ENCODE data around the gene TBC1D10A.

The TBC1D10A gene, protein sequence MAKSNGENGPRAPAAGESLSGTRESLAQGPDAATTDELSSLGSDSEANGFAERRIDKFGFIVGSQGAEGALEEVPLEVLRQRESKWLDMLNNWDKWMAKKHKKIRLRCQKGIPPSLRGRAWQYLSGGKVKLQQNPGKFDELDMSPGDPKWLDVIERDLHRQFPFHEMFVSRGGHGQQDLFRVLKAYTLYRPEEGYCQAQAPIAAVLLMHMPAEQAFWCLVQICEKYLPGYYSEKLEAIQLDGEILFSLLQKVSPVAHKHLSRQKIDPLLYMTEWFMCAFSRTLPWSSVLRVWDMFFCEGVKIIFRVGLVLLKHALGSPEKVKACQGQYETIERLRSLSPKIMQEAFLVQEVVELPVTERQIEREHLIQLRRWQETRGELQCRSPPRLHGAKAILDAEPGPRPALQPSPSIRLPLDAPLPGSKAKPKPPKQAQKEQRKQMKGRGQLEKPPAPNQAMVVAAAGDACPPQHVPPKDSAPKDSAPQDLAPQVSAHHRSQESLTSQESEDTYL

DNA sequence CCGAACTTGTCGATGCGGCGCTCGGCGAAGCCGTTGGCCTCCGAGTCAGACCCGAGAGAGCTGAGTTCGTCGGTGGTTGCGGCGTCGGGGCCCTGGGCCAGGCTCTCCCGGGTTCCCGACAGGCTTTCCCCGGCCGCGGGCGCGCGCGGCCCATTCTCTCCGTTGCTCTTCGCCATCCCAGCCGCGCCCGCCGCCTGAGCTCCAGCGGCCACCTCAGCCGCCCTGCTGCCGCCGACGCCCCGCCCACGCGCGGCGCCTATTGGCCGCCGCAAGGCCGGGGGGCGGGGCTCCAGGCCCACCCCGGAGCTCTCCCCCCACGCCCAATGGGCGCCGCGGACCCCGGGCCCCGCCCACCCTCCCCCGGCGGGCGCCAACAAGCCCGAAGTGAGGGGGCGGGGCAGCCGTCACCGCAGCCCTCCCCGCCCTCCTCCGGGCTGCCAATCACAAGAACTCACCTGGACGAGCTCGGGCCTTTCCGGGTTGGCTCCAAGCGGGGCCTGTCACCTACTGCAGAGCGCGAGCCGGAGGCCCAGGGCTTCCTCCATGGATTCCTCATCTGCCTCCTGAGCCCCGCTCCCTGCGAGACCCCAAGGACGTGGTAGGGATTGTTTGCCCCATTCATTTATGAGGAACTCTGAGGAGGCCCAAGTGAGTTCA lies at the start of gene TBC1D10A:
TBC1D10A (minus strand) TSS at position 236 of the 657 bp plus-strand sequence; CDS start at position 176, 60 bp downstream.
- H3K79me2 ChIP-seq (ENCODE audit: insufficient read depth, low read length) = peaks cover 45% of the 10 kb centered on the region
- H3K9ac ChIP-seq (ENCODE audit: low read depth, low read length, poor library complexity, severe bottlenecking) = peak within 1 kb of the TSS; percentile 83

DNA sequence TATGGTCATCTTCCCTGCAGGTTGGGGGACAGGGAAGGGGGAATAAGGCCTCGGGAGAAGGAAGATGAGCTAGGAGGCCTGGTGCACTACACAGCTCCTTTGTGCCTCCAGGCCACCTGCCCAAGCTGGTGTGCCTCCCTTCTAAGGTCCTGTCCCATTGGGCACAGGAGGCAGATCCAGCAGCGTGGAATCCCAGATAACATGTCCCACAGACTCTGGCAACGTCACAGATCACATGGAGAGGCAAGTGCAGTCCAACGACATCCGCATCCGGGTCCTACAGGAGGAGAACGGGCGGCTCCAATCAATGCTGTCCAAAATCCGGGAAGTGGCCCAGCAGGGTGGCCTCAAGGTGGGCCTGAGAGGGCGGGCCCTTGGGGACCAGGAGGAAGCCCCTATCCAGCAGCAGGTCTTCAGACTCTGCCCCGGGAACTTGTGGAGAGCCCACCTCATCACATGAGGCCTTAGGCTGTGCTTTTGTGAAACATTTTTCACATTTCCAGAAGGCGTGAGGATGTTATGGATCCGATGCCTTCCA lies 48.6 kb upstream of the TBC1D10A start:
- H3K9me2 ChIP-seq (replicated peaks; ENCODE audit: low read depth, low read length) = no peaks in the 10 kb centered on the region
- H3K4me1 ChIP-seq (ENCODE audit: insufficient read depth, low read length, poor library complexity, severe bottlenecking) = no peaks in the 10 kb centered on the region
- no peak overlapping the region for H3K4me2 ChIP-seq (ENCODE audit: low read depth, low read length, poor library complexity, severe bottlenecking)
- H3K9me3 ChIP-seq (ENCODE audit: insufficient read depth, low read depth, low read length) = no peaks in the 10 kb centered on the region
- H4K20me1 ChIP-seq (ENCODE audit: insufficient read depth, low read length, poor library complexity, severe bottlenecking) = no peaks in the 10 kb centered on the region
- no peak overlapping the region for H3K4me3 ChIP-seq (ENCODE audit: low read length, poor library complexity, severe bottlenecking)
- H3K9ac ChIP-seq (ENCODE audit: low read depth, low read length, poor library complexity, severe bottlenecking) = no peak overlapping the region
- H3F3A ChIP-seq (ENCODE audit: low read depth) = no peaks in the 10 kb centered on the region
- H3K27me3 ChIP-seq (ENCODE audit: insufficient read depth, low read length, poor library complexity, severe bottlenecking) = no peaks in the 10 kb centered on the region
- TF ChIP-seq, protein P1, sequence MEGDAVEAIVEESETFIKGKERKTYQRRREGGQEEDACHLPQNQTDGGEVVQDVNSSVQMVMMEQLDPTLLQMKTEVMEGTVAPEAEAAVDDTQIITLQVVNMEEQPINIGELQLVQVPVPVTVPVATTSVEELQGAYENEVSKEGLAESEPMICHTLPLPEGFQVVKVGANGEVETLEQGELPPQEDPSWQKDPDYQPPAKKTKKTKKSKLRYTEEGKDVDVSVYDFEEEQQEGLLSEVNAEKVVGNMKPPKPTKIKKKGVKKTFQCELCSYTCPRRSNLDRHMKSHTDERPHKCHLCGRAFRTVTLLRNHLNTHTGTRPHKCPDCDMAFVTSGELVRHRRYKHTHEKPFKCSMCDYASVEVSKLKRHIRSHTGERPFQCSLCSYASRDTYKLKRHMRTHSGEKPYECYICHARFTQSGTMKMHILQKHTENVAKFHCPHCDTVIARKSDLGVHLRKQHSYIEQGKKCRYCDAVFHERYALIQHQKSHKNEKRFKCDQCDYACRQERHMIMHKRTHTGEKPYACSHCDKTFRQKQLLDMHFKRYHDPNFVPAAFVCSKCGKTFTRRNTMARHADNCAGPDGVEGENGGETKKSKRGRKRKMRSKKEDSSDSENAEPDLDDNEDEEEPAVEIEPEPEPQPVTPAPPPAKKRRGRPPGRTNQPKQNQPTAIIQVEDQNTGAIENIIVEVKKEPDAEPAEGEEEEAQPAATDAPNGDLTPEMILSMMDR (conservative IDR thresholded peaks at IDR 0.05; ENCODE audit: low read length) = no peak
- no peak for TF ChIP-seq EZH2phosphoT487 (IDR thresholded peaks at IDR 0.05; ENCODE audit: borderline replicate concordance)
- H3K79me2 ChIP-seq (ENCODE audit: insufficient read depth, low read length) = no peaks in the 10 kb centered on the region
- no peak overlapping the region for H2AFZ ChIP-seq (ENCODE audit: low read length)
- H3K36me3 ChIP-seq (ENCODE audit: insufficient read depth, low read length) = no peaks in the 10 kb centered on the region

More for the DNA sequence above, at the start of gene TBC1D10A:
- Histone ChIP-seq H3F3A (ENCODE audit: low read depth) (no peaks in the 10 kb centered on the region), H3K27me3 (ENCODE audit: insufficient read depth, low read length, poor library complexity, severe bottlenecking) (no peaks in the 10 kb centered on the region), H3K4me3 (ENCODE audit: low read length, poor library complexity, severe bottlenecking) (peak within 1 kb of the TSS; percentile 96), H3K9me2 (replicated peaks; ENCODE audit: low read depth, low read length) (no peaks in the 10 kb centered on the region), H3K9me3 (ENCODE audit: insufficient read depth, low read depth, low read length) (no peaks in the 10 kb centered on the region), H3K4me1 (ENCODE audit: insufficient read depth, low read length, poor library complexity, severe bottlenecking) (peaks cover 40% of the 10 kb centered on the region), H3K36me3 (ENCODE audit: insufficient read depth, low read length) (peaks cover 6% of the 10 kb centered on the region; the same call in 1 of the 2 replicates), H3K4me2 (ENCODE audit: low read depth, low read length, poor library complexity, severe bottlenecking) (peak within 1 kb of the TSS; percentile 98), H2AFZ (ENCODE audit: low read length) (peak within 1 kb of the TSS; percentile 82), H4K20me1 (ENCODE audit: insufficient read depth, low read length, poor library complexity, severe bottlenecking) (peaks cover 18% of the 10 kb centered on the region)
- TF ChIP-seq, protein P1 (conservative IDR thresholded peaks at IDR 0.05; ENCODE audit: low read length) = no peak
- no peak for TF ChIP-seq EZH2phosphoT487 (IDR thresholded peaks at IDR 0.05; ENCODE audit: borderline replicate concordance)

DNA sequence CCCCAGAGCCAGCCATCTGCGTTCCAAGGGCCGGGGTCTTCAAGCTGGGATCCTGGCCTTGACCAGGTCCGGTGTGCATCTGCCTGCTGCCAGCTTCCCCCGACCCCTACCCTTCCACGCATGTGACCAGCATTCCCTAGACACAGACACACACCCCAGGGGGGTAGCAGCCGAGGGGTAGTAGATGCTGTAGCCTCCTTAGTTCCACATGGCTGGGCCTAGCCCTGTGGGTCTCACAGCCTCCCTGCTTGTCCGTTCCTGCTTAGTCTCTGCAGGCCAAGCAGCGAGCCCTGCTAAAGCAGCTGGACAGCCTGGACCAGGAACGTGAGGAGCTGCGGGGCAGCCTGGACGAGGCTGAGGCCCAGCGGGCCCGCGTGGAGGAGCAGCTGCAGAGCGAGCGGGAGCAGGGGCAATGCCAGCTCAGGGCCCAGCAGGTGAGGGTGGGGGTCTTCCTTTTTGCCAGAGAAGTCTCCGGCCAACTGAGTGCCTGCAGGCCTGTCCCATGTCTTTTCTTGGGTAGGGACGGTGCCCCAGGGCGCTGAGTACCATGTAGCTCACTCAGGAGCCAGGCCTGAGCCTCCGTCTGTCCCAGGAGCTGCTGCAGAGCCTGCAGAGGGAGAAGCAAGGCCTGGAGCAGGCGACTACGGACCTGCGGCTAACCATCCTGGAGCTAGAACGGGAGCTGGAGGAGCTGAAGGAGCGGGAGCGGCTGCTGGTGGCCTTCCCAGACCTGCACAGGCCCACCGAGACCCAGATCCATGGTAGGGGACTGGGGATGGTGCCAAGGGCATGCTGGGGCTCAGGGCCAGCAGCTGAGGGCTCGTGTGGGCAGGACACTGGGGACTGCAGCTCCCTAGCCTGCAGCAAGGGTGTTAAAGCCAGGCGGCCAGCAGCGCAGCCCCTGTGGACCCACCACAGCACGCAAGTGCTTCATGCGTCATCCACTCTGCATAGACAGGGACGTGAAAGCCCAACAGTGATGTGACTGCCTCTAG lies 46.9 kb upstream of the TBC1D10A start:
- no peaks in the 10 kb centered on the region for H3K4me1 ChIP-seq (ENCODE audit: insufficient read depth, low read length, poor library complexity, severe bottlenecking)
- no peaks in the 10 kb centered on the region for H3K79me2 ChIP-seq (ENCODE audit: insufficient read depth, low read length)
- H4K20me1 ChIP-seq (ENCODE audit: insufficient read depth, low read length, poor library complexity, severe bottlenecking) = no peaks in the 10 kb centered on the region
- no peaks in the 10 kb centered on the region for H3K9me3 ChIP-seq (ENCODE audit: insufficient read depth, low read depth, low read length)
- TF ChIP-seq EZH2phosphoT487 (IDR thresholded peaks at IDR 0.05; ENCODE audit: borderline replicate concordance) = no peak
- TF ChIP-seq, protein P1 (conservative IDR thresholded peaks at IDR 0.05; ENCODE audit: low read length) = no peak
- H3K4me3 ChIP-seq (ENCODE audit: low read length, poor library complexity, severe bottlenecking) = no peak overlapping the region
- H3K9me2 ChIP-seq (replicated peaks; ENCODE audit: low read depth, low read length) = no peaks in the 10 kb centered on the region
- no peaks in the 10 kb centered on the region for H3K36me3 ChIP-seq (ENCODE audit: insufficient read depth, low read length)
- no peak overlapping the region for H2AFZ ChIP-seq (ENCODE audit: low read length)
- no peaks in the 10 kb centered on the region for H3F3A ChIP-seq (ENCODE audit: low read depth)
- no peak overlapping the region for H3K9ac ChIP-seq (ENCODE audit: low read depth, low read length, poor library complexity, severe bottlenecking)
- H3K27me3 ChIP-seq (ENCODE audit: insufficient read depth, low read length, poor library complexity, severe bottlenecking) = no peaks in the 10 kb centered on the region
- no peak overlapping the region for H3K4me2 ChIP-seq (ENCODE audit: low read depth, low read length, poor library complexity, severe bottlenecking)
